Breast epithelium (tissue), 3 donors: ENCODE results near the gene MAN1A2.

Source experiments
- CTCF ChIP-seq, 3 donors: fragments of 450-650 bp; IDR thresholded peaks; one replicate each; pipeline ENCODE4 v1.5.1; 2016 to 2017; ENCODE audit warnings: antibody characterized with exemption in 3 of 3, mild to moderate bottlenecking in 3 of 3, moderate library complexity in 3 of 3
- POLR2A ChIP-seq: fragments of 450-650 bp; IDR thresholded peaks from one replicate; pipeline ENCODE4 v1.6.1; 2016; ENCODE audit warnings: antibody characterized with exemption, mild to moderate bottlenecking, moderate library complexity

GRCh38 chr1:117366177-117367045 lies 838 bp upstream of the MAN1A2 start:
- no peak for TF ChIP-seq CTCF (IDR thresholded peaks at IDR 0.05)
- no peak for TF ChIP-seq POLR2A
